HFF-Myc (cell line): ENCODE measurements around the gene S100A14.
"Not testable (repeated sequence)": the region's sequence is repeated elsewhere in the genome, so short reads cannot be mapped to it uniquely, and the experiment has no call there.

Experiments
- DNase-seq: peaks from one replicate; pipeline ENCODE4 v3.0.0-alpha.2; 2011; ENCODE audit warnings: low read depth; ENCODE audit errors: extremely low read depth
- H3K4me3 ChIP-seq: replicated peaks from 2 replicates; pipeline ENCODE4 v1.5.1; 2011; ENCODE audit warnings: low read depth, mild to moderate bottlenecking, control low read depth, low read length
- CTCF ChIP-seq: IDR thresholded peaks from 2 replicates; pipeline ENCODE4 v1.5.1; 2012; ENCODE audit warnings: mild to moderate bottlenecking, low read depth, low read length, control low read depth; ENCODE audit errors: missing control alignments

The S100A14 gene

GRCh38 chr1:153640861-153641260 lies 24.7 kb upstream of the S100A14 start:
- H3K4me3 ChIP-seq, result no peak overlapping the region
- no peak for TF ChIP-seq CTCF
- DNase-seq, result no peak

- not testable (repeated sequence) for H3K4me3 ChIP-seq, DNase-seq
Measured at GRCh38 chr1:153640213-153640612, 24.1 kb upstream of the S100A14 start.

- DNase-seq, result no peak
- TF ChIP-seq CTCF, result no peak
- no peak overlapping the region for H3K4me3 ChIP-seq
Measured at GRCh38 chr1:153639280-153639679, 23.2 kb upstream of the S100A14 start.

GRCh38 chr1:153638261-153638660 lies 22.1 kb upstream of the S100A14 start:
- no peak for DNase-seq
- no peak for TF ChIP-seq CTCF
- H3K4me3 ChIP-seq, result no peak overlapping the region

GRCh38 chr1:153636312-153636711 lies 20.2 kb upstream of the S100A14 start:
- H3K4me3 ChIP-seq, result no peak overlapping the region
- no peak for TF ChIP-seq CTCF
- DNase-seq, result no peak

- peak overlapping the region; percentile 94 for H3K4me3 ChIP-seq
- no peak for TF ChIP-seq CTCF
- DNase-seq, result no peak
Measured at GRCh38 chr1:153635872-153636271, 19.7 kb upstream of the S100A14 start.

- DNase-seq, result peak; percentile 98
- peak within 1 kb of the TSS; percentile 94 for H3K4me3 ChIP-seq
- TF ChIP-seq CTCF, result no peak
Measured at GRCh38 chr1:153633754-153634665, 17.9 kb upstream of the S100A14 start, which contains the start of gene CHTOP. CHTOP (plus strand) TSS chr1:153634066; CDS start chr1:153636589, 2,523 bp downstream.
